Colonic mucosa (tissue), 4 donors: Measurements from ENCODE around the gene ELMOD3. TPM values are rescaled to one million over a fixed set of nuclear protein-coding genes. Genes with fewer than 3 reads are reported as not detected.
"Not testable (repeated sequence)": the region's sequence is repeated elsewhere in the genome, so short reads cannot be mapped to it uniquely, and the experiment has no call there.

Experiments used
- DNase-seq: peaks from one replicate; pipeline ENCODE4 v3.0.0-alpha.2; 2020
- H3K27ac ChIP-seq: fragments of 200-600 bp; one replicate; pipeline ENCODE4 v1.8.0; 2021
- H3K27me3 ChIP-seq: fragments of 200-600 bp; one replicate; pipeline ENCODE4 v1.8.0; 2021
- H3K36me3 ChIP-seq: fragments of 200-600 bp; one replicate; pipeline ENCODE4 v1.8.0; 2021
- H3K4me1 ChIP-seq: fragments of 200-600 bp; one replicate; pipeline ENCODE4 v1.8.0; 2021; ENCODE audit warnings: mild to moderate bottlenecking
- H3K4me3 ChIP-seq: fragments of 200-600 bp; one replicate; pipeline ENCODE4 v1.8.0; 2021
- H3K9ac ChIP-seq, 2 donors: one replicate each; pipeline ENCODE4 v1.7.0; 2013; ENCODE audit warnings: control low read depth in 2 of 2, low read depth in 2 of 2, low read length in 2 of 2
- H3K9me3 ChIP-seq: fragments of 200-600 bp; one replicate; pipeline ENCODE4 v1.8.0; 2021
- CTCF ChIP-seq: fragments of 200-600 bp; IDR thresholded peaks from one replicate; pipeline ENCODE4 v1.8.0; 2022; ENCODE audit warnings: antibody characterized with exemption, mild to moderate bottlenecking
- intact Hi-C: fragments of 100-400 bp; cut with DNase I; formaldehyde crosslinking; loops from one replicate; pipeline ENCODE4 v1.14.1; 2022
- total RNA-seq, 2 donors: library from RNA; stranded (reverse); fragmentation: NEBNext Ultra II Directional in 1 of 2; extraction: Animal tissue kit (Norgen Biotek cat#: 25700) in 1 of 2; gene quantifications; one replicate each; pipeline ENCODE4 v1.2.1, GENCODE V29; 2021
- donor health status: healthy.
- donor health status: DM: no; HTN: no; CAD: no.
- donor health status: DM: no; HTN: no; CAD: no.

The ELMOD3 gene
- total RNA-seq, 2 donors from 2014 or later = 13.4 to 19.4 TPM

- no peak for DNase-seq
- Histone ChIP-seq H3K36me3 (no peaks in the 10 kb centered on the region), H3K4me3 (no peak overlapping the region), H3K27ac (no peak overlapping the region), H3K9ac (no peak overlapping the region), H3K27me3 (no peaks in the 10 kb centered on the region), H3K4me1 (no peaks in the 10 kb centered on the region), H3K9me3 (no peaks in the 10 kb centered on the region)
- intact Hi-C loops = no loop called here
- TF ChIP-seq CTCF = no peak
These were observed 16.5 kb downstream of the ELMOD3 start for GRCh38 chr2:85371045-85371444.

DNA sequence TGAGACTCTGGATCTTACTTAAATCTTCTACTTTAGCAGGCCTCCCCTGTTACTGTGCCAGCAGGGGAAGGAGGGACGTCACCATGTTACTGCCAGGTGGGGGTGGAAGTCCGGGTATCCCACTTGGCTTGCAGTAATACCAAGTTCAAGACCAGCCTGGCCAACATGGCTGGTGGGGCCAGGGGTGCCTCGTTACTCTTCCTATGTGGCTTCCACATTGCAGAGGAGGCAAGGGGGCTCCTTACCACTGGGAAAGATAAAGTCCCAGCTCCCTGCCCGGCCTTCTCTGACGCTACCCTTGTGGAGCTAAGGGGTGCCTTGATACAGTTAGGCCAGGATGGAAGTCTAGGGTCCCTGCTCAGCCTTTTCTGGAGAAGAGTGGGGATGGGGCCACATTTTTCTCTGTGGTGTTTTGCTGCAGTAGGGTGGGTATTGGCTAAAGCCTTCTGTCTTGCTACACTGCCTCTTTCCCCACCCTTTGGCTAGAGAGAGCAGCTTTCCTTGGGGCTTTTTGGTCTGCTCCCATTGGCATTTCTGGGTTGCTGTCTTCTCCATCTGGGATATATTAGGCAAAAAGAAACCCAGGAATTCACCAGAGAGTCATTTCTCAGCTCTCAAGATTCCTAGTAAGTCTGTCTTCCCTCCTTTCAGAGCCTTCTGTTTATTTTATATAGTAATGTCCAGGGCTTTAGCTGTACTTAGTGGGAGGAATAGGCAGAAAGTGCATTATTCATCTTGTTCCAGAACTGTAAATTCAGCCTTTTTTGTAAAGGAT is 21.9 kb downstream of the ELMOD3 start:
- no peak for TF ChIP-seq CTCF
- Histone ChIP-seq H3K9ac (no peak overlapping the region), H3K36me3 (no peaks in the 10 kb centered on the region), H3K27me3 (no peaks in the 10 kb centered on the region), H3K4me1 (no peaks in the 10 kb centered on the region), H3K27ac (no peak overlapping the region), H3K9me3 (no peaks in the 10 kb centered on the region), H3K4me3 (no peak overlapping the region)
- intact Hi-C loops = no loop called here
- no peak for DNase-seq

- Histone ChIP-seq H3K27me3 (no peaks in the 10 kb centered on the region), H3K9me3 (no peaks in the 10 kb centered on the region), H3K27ac (no peak overlapping the region), H3K9ac (no peak overlapping the region), H3K4me3 (no peak overlapping the region), H3K36me3 (no peaks in the 10 kb centered on the region), H3K4me1 (no peaks in the 10 kb centered on the region)
- DNase-seq = no peak
- intact Hi-C loops = no loop called here
- TF ChIP-seq CTCF = no peak
These were observed 22.5 kb downstream of the ELMOD3 start for GRCh38 chr2:85377083-85377482.

- TF ChIP-seq CTCF = no peak
- H3K36me3 ChIP-seq = no peaks in the 10 kb centered on the region
- H3K27me3 ChIP-seq = no peaks in the 10 kb centered on the region
- no peaks in the 10 kb centered on the region for H3K9me3 ChIP-seq
- no peak overlapping the region for H3K9ac ChIP-seq
- intact Hi-C loops = no loop called here
- no peak overlapping the region for H3K4me3 ChIP-seq
- no peak for DNase-seq
- H3K27ac ChIP-seq = no peak overlapping the region
- no peaks in the 10 kb centered on the region for H3K4me1 ChIP-seq
These were observed 23.7 kb downstream of the ELMOD3 start for GRCh38 chr2:85378257-85378656.

GRCh38 chr2:85380048-85380447 is 25.5 kb downstream of the ELMOD3 start:
- H3K4me1 ChIP-seq = no peaks in the 10 kb centered on the region
- TF ChIP-seq CTCF = no peak
- no peaks in the 10 kb centered on the region for H3K36me3 ChIP-seq
- no peaks in the 10 kb centered on the region for H3K27me3 ChIP-seq
- no peak overlapping the region for H3K4me3 ChIP-seq
- no peak for DNase-seq
- no peaks in the 10 kb centered on the region for H3K9me3 ChIP-seq
- no peak overlapping the region for H3K27ac ChIP-seq
- H3K9ac ChIP-seq = no peak overlapping the region
- intact Hi-C loops = no loop called here

GRCh38 chr2:85383151-85383550 is 28.6 kb downstream of the ELMOD3 start:
- H3K36me3 ChIP-seq, H3K27ac ChIP-seq, H3K4me3 ChIP-seq, DNase-seq, intact Hi-C loops, H3K4me1 ChIP-seq, H3K27me3 ChIP-seq, H3K9me3 ChIP-seq, H3K9ac ChIP-seq: not testable (repeated sequence)
